ENCODE measurements around the gene IAH1.

DNA sequence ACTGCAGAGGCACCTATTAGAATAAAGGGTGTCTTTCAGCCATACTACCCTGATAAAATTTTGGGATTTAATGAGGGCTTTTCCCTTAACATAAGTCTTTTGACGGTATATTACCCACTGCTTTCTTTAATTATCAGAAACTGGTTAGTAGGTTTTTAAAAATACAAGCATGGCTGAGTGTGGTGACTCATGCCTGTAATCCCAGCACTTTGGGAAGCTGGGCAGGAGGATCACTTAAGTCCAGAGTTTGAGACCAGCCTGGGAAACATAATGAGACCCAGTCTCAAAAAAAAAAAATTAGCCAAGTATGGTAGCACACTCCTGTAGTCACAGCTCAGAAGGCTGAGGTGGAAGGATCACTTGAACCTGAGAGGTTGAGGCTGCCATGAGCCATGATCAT, 34.8 kb upstream of the IAH1 start:
- TF ChIP-seq, protein P1, sequence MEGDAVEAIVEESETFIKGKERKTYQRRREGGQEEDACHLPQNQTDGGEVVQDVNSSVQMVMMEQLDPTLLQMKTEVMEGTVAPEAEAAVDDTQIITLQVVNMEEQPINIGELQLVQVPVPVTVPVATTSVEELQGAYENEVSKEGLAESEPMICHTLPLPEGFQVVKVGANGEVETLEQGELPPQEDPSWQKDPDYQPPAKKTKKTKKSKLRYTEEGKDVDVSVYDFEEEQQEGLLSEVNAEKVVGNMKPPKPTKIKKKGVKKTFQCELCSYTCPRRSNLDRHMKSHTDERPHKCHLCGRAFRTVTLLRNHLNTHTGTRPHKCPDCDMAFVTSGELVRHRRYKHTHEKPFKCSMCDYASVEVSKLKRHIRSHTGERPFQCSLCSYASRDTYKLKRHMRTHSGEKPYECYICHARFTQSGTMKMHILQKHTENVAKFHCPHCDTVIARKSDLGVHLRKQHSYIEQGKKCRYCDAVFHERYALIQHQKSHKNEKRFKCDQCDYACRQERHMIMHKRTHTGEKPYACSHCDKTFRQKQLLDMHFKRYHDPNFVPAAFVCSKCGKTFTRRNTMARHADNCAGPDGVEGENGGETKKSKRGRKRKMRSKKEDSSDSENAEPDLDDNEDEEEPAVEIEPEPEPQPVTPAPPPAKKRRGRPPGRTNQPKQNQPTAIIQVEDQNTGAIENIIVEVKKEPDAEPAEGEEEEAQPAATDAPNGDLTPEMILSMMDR (IDR thresholded peaks at IDR 0.05; ENCODE audit: insufficient read depth, low read depth, low read length): no peak
- no peak for TF ChIP-seq EZH2 (IDR thresholded peaks at IDR 0.05; ENCODE audit: insufficient read depth, low read length)

Measured in astrocyte (in vitro differentiated cells and primary cell).